Endothelial cell of umbilical vein (primary cell): ENCODE results near the gene SEMA7A. TPM values are rescaled to one million over a fixed set of nuclear protein-coding genes. Genes with fewer than 3 reads are reported as not detected.

ENCODE experiments used
- BruUV-seq: library from RNA; stranded (reverse); fragments of 400-500 nt; replicated peaks from 2 replicates; lab custom pipeline; 2021; lab: Mats Ljungman, UMichigan
- CTCF ChIA-PET: fragments of 300-600, 350-600 bp; sonication (Branson Sonifier 250); formaldehyde crosslinking; loops from one replicate; lab custom pipeline; 2021; ENCODE audit warnings: antibody characterized with exemption, inconsistent platforms; lab: Charles Lee
- POLR2A ChIA-PET: fragments of 300-600, 350-600 bp; sonication (Branson Sonifier 250); formaldehyde crosslinking; loops from one replicate; lab custom pipeline; 2021; ENCODE audit warnings: antibody characterized with exemption, inconsistent platforms; lab: Charles Lee
- DNase-seq: peaks from one replicate; pipeline ENCODE4 v3.0.0-alpha.2; 2011; ENCODE audit warnings: low read depth, low spot score
- FAIRE-seq: peaks from 2 replicates; lab custom pipeline; 2011; peaks lifted over from hg19 to GRCh38; lab: Jason Lieb, UNC
- H2AFZ ChIP-seq: 2 replicates; pipeline ENCODE4 v1.6.0; 2012; ENCODE audit warnings: low read depth, low read length, control low read depth, inconsistent platforms
- H3K27ac ChIP-seq: 2 replicates; pipeline ENCODE4 v1.5.1; 2011; ENCODE audit warnings: low read depth, mild to moderate bottlenecking, control low read depth, low read length, moderate library complexity; ENCODE audit not compliant: insufficient read depth
- H3K27me3 ChIP-seq, 2 experiments: 2 replicates each; pipeline versions ENCODE4 v1.6.0 to v1.6.1; 2011; ENCODE audit warnings: low read length in 2 of 2, mixed read lengths in 1 of 2; ENCODE audit not compliant: control insufficient read depth in 2 of 2, insufficient read depth in 2 of 2
- H3K36me3 ChIP-seq, 2 experiments: 2 replicates in 1 of 2; 3 replicates in 1 of 2; pipeline ENCODE4 v1.5.1; 2011; ENCODE audit warnings: low read length in 2 of 2, mild to moderate bottlenecking in 1 of 2, moderate library complexity in 1 of 2; ENCODE audit not compliant: control insufficient read depth in 2 of 2, insufficient read depth in 2 of 2; ENCODE audit errors: extremely low read depth in 1 of 2
- H3K4me1 ChIP-seq: 3 replicates; pipeline ENCODE4 v1.5.1; 2011; ENCODE audit warnings: mild to moderate bottlenecking, low read length; ENCODE audit not compliant: control insufficient read depth, insufficient read depth; ENCODE audit errors: extremely low read depth
- H3K4me2 ChIP-seq: 2 replicates; pipeline ENCODE4 v1.6.1; 2011; ENCODE audit warnings: low read length, control low read depth, mixed read lengths; ENCODE audit not compliant: insufficient read depth
- H3K4me3 ChIP-seq, 3 experiments: fragments of 200-600 bp in 1 of 3; sonication (generic), shearing (Covaris generic) in 1 of 3; replicated peaks in 1 of 3; 2 replicates each; pipeline ENCODE4 v1.5.1; 2011 to 2016; ENCODE audit warnings: control low read depth in 3 of 3, low read length in 3 of 3, mild to moderate bottlenecking in 2 of 3, inconsistent platforms in 1 of 3, low read depth in 1 of 3, moderate library complexity in 1 of 3; ENCODE audit not compliant: insufficient read depth in 1 of 3
- H3K79me2 ChIP-seq: 2 replicates; pipeline ENCODE4 v1.6.0; 2012; ENCODE audit warnings: low read length, inconsistent platforms; ENCODE audit not compliant: control insufficient read depth, insufficient read depth
- H3K9ac ChIP-seq: replicated peaks from 2 replicates; pipeline ENCODE3; 2011; ENCODE audit warnings: low read length, control low read depth; ENCODE audit not compliant: insufficient read depth; ENCODE audit errors: extremely low read depth
- H3K9me1 ChIP-seq: replicated peaks from 3 replicates; pipeline ENCODE4 v1.6.0; 2011; ENCODE audit warnings: mild to moderate bottlenecking, low read length; ENCODE audit not compliant: control insufficient read depth, insufficient read depth; ENCODE audit errors: extremely low read depth
- H3K9me3 ChIP-seq: replicated peaks from 2 replicates; pipeline ENCODE4 v1.5.1; 2012; ENCODE audit warnings: low read length, inconsistent platforms; ENCODE audit not compliant: control insufficient read depth, insufficient read depth
- H4K20me1 ChIP-seq: replicated peaks from 2 replicates; pipeline ENCODE3; 2011; ENCODE audit warnings: mild to moderate bottlenecking, low read length; ENCODE audit not compliant: control insufficient read depth, insufficient read depth; ENCODE audit errors: extremely low read depth
- CTCF ChIP-seq, 2 donors: IDR thresholded peaks; 1 replicate in 1 of 2; 2 replicates in 1 of 2; pipeline ENCODE4 v1.5.1; 2011; ENCODE audit warnings: low read length in 2 of 2, mild to moderate bottlenecking in 2 of 2, moderate library complexity in 2 of 2, control low read depth in 1 of 2, inconsistent platforms in 1 of 2, low read depth in 1 of 2; ENCODE audit not compliant: insufficient read depth in 1 of 2; ENCODE audit errors: extremely low read depth in 1 of 2
- EZH2 ChIP-seq: IDR thresholded peaks from 2 replicates; pipeline ENCODE4 v1.6.1; 2012; ENCODE audit warnings: borderline replicate concordance, low read depth, mild to moderate bottlenecking, moderate library complexity, low read length, inconsistent platforms; ENCODE audit not compliant: severe bottlenecking
- FOS ChIP-seq: IDR thresholded peaks from 2 replicates; pipeline ENCODE4 v1.6.1; 2011; ENCODE audit warnings: mild to moderate bottlenecking, low read length, moderate library complexity, borderline replicate concordance; ENCODE audit not compliant: insufficient read depth
- GATA2 ChIP-seq: IDR thresholded peaks from 2 replicates; pipeline ENCODE4 v1.7.0; 2011; ENCODE audit warnings: low read depth, mild to moderate bottlenecking, moderate library complexity, mixed read lengths, low read length; ENCODE audit not compliant: insufficient read length, insufficient read depth
- JUN ChIP-seq: IDR thresholded peaks from 2 replicates; pipeline ENCODE4 v1.6.1; 2011; ENCODE audit warnings: borderline replicate concordance, low read depth; ENCODE audit not compliant: insufficient read length, insufficient read depth
- MAX ChIP-seq: IDR thresholded peaks from 2 replicates; pipeline ENCODE4 v1.6.1; 2011; ENCODE audit not compliant: insufficient read depth, insufficient read length
- MYC ChIP-seq: IDR thresholded peaks from one replicate; pipeline ENCODE4 v1.6.1; 2011; ENCODE audit warnings: mild to moderate bottlenecking, low read depth, low read length
- POLR2A ChIP-seq: IDR thresholded peaks from 2 replicates; pipeline ENCODE4 v1.6.1; 2012; ENCODE audit warnings: low read depth, mild to moderate bottlenecking, control low read depth, low read length
- POLR2AphosphoS5 ChIP-seq: IDR thresholded peaks from 2 replicates; pipeline ENCODE4 v1.6.1; 2012; ENCODE audit warnings: low read depth, mild to moderate bottlenecking, control low read depth, low read length, moderate library complexity; ENCODE audit not compliant: insufficient read depth
- dilution Hi-C: fragments of 300-500 bp; cut with MboI; formaldehyde crosslinking; loops from one replicate; pipeline ENCODE4 v1.15.0; 2019; ENCODE audit warnings: low sequenced_read_pairs; ENCODE audit not compliant: extremely low pct_ligation_motif_present
- intact Hi-C: fragments of 100-400 bp; cut with micrococcal nuclease; formaldehyde crosslinking; loops from one replicate; pipeline ENCODE4 v1.10.0; 2022
- polyA plus RNA-seq, 4 experiments: library from polyadenylated mRNA; depleted of rRNA in 3 of 4; stranded (reverse) in 3 of 4; unstranded in 1 of 4; fragments of >200 nt; gene quantifications; 2 replicates each; pipeline versions ENCODE4 v1.2.1 to v1.2.3, GENCODE V29; 2011 to 2012; ENCODE audit warnings: missing spikeins in 1 of 4
- total RNA-seq: library from RNA; stranded (reverse); gene quantifications from 2 replicates; pipeline ENCODE4 v1.2.3, GENCODE V29; 2021

The SEMA7A gene
- total and polyA plus RNA-seq, 2 donors (not counting 3 experiments of a cell fraction or from before 2014, with no cell fraction given): 1.7 to 2.0 TPM

- FAIRE-seq: no peak
- dilution Hi-C loops: no loop called here
Measured at GRCh38 chr15:74376226-74376625, 57.5 kb downstream of the SEMA7A start.

More at GRCh38 chr15:74376226-74376625, 57.5 kb downstream of the SEMA7A start:
- Histone ChIP-seq H3K79me2 (no peaks in the 10 kb centered on the region), H3K4me3 (no peak overlapping the region), H3K36me3 (no peaks in the 10 kb centered on the region), H4K20me1 (no peaks in the 10 kb centered on the region), H3K27me3 (peaks cover 6 to 16% of the 10 kb centered on the region in 2 experiments), H3K9me1 (no peaks in the 10 kb centered on the region), H3K9me3 (no peaks in the 10 kb centered on the region), H3K27ac (no peak overlapping the region), H3K9ac (no peak overlapping the region), H2AFZ (no peak overlapping the region), H3K4me1 (peaks cover 11% of the 10 kb centered on the region), H3K4me2 (no peak overlapping the region)
- CTCF ChIA-PET: interaction anchor here (0.7 to 7.9 kb wide), 12 partner anchors 9 to 395 kb away, joined by 3 to 60 read pairs (median 4); partner anchors contain the start of gene SEMA7A
- intact Hi-C loops: no loop called here
- no TSS peak for BruUV-seq
- TF ChIP-seq JUN (no peak), CTCF (IDR thresholded peaks at IDR 0.05; ENCODE audit: extremely low read depth in 1 of 2, insufficient read depth in 1 of 2, low read depth in 1 of 2, low read length in 2 of 2) (no peak), EZH2 (no peak), FOS (no peak), POLR2AphosphoS5 (no peak), GATA2 (no peak), MYC (no peak), POLR2A (no peak), MAX (no peak)
- no peak for DNase-seq
- POLR2A ChIA-PET: no interaction called here
